HG02840 (cell line): Measurements from ENCODE around the gene RAB15.

Experiments
- ATAC-seq: cut with Tn5 transposase; IDR thresholded peaks from one replicate; pipeline ENCODE4 v1.9.1; 2021; ENCODE audit warnings: mild to moderate bottlenecking, moderate library complexity, moderate number of reproducible peaks; ENCODE audit not compliant: unreplicated experiment, low FRiP score

Gene RAB15

GRCh38 chr14:64939817-64940190 is 32.3 kb downstream of the RAB15 start:
- ATAC-seq = no peak

- ATAC-seq = no peak
Measured at GRCh38 chr14:64938972-64939816, 32.9 kb downstream of the RAB15 start.

GRCh38 chr14:64937821-64938193 is 34.3 kb downstream of the RAB15 start:
- ATAC-seq = no peak

DNA sequence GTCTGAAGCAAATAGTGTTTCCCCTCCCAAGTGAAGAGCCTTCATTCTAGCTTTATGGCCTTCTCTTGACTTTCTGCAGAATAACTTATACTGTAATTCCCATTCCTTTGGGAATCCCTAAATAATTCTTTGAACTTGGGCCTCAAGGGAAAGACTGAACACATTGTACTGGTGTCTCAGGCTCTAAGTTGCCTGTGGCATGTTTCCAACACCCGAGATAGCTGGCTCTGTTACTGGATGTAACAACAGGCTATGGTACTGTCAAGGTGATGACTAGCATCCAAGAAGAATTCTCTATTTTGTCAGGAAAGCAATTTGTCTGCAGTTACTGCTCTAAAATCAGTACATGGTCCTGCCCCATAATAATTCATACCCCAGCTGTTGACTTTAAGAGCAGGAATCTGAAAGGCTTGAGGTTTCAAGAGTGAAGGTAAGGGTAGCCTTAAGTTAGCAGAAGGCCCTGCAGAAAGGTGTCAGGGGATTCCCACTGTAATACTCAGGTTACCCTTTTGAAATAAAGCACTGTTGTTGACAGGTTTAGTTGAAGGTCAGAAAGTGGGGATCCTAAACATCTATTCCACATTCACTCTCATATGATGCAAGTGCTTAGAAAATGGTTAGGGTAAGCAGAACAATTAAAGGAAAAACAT is 34.8 kb downstream of the RAB15 start:
- no peak for ATAC-seq

GRCh38 chr14:64935508-64935907 is 36.6 kb downstream of the RAB15 start:
- no peak for ATAC-seq

- no peak for ATAC-seq
Measured at GRCh38 chr14:64934338-64934929, 37.7 kb downstream of the RAB15 start.

DNA sequence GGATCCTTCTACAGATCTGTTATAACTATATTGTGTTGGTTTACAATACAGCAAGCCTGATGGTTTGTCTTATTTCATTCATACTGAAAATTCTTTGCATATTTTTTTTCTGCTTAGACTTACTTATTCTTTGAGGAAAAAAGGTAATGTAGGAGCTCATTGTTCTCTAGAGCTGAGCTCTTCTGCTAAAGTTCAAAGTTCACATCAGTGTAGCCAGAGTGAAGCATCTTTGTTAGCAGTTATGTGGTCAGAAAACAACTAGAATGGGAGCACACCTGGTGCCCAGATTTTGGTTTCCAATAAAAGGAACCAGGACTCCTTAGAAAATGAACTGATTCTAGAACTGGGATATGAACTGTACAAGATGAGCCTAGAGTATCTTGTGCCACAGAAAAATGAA is 39.9 kb downstream of the RAB15 start:
- ATAC-seq = no peak

DNA sequence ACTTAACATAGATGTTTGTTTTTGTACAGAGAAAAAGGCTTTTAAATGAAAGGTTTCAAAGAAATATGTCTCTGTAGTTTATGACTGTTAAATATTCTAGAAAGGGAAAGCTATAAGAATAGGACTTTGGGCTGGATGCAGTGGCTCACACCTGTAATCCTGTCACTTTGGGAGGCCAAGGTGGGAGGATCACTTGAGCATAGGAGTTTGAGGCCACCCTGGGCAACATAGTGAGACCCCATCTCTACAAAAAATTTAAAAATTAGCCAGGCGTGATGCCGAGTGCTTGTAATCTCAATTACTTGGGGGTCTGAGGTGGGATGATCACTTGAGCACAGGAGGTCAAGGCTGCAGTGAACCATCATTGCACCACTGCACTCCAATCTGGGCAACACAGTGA is 41.0 kb downstream of the RAB15 start:
- no peak for ATAC-seq

DNA sequence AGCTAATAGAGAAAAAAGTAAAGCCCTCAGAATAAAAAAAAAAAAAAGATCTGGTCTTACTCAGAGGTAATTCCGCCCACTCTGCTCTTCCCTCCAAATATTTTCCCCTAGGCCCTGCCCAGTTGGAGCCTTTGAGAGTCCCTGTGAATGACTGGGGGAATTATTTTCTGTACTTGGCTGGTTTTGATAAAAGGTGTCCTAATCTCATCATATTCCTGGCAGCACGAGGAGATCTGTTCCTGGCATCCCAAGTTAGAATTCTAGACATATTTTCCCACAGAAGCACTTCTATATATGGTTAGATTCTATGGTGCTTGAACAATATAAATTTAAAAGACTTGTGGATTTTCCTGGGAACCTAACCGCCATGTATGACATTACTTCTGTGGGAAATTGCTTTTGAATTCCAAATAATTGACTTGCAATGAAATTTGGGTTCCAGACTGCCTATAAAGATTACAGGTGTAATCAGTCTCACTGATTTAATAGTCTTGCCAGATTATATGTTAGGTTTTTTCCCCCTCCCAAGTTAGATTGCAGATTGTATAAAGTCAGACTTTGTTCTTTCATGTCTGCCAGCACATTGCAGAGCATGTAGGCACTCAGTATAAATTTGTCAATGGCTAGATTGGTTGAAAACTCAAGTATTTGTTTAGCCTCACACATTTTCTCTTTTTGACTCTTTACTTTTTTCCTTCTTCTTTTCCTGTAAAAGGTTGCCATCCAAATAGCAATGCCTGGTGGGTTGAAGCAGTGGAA is 41.9 kb downstream of the RAB15 start:
- no peak for ATAC-seq

DNA sequence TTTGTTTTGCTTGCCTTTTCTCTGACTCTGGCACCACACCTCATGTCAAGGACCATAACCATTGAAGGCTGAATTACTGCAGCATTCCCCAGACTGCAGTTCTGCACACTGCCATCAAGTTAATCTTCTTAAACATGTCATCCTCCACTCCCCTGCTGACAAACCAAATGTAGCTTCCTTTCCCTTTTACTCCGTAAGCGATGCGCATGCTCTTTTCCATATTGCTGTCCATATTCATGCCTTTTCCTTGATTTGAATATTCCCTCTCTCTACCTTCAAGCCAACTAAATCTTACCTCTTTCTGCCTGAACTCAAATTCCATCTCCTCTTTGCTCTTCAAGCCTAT is 43.1 kb downstream of the RAB15 start:
- ATAC-seq = no peak

GRCh38 chr14:64928239-64929013 is 43.7 kb downstream of the RAB15 start:
- ATAC-seq = no peak

DNA sequence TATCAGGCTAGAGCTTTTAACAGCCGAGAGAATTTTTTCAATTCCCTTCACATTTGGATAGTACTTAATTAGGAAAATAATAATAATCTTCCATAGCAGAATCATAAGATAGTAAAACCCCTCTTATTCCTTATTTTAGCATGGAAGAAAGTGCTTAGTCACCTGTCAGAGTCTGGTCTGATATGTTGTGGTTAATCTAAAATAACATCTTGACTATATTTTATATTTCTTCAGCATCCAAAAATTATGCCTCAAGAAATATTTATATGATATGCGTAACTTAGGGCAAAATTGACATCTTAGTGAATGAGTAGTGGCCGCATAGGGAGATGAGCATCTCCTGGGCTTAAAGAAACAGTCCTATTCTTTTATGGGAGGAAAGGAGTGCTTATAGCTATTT is 45.1 kb downstream of the RAB15 start:
- ATAC-seq = no peak

GRCh38 chr14:64926398-64926995 is 45.6 kb downstream of the RAB15 start:
- ATAC-seq = no peak

DNA sequence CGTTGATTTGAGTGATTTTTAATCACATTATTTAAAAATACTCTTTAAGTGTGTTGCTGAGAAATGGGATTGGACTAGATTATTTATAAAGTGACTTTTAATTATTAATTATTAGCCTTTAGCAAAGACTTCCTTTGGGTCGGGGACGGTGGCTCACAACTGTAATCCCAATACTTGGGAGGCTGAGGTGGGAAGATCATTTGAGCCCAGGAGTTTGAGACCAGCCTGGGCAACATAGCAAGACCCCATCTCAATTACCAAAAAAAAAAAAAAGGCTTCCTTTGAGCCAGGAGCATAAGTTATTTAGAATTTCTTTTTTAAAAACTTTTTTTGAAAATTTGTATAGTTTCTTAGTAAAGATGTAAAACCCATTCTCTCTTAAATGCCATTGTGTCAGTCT is 49.1 kb downstream of the RAB15 start:
- ATAC-seq = no peak

DNA sequence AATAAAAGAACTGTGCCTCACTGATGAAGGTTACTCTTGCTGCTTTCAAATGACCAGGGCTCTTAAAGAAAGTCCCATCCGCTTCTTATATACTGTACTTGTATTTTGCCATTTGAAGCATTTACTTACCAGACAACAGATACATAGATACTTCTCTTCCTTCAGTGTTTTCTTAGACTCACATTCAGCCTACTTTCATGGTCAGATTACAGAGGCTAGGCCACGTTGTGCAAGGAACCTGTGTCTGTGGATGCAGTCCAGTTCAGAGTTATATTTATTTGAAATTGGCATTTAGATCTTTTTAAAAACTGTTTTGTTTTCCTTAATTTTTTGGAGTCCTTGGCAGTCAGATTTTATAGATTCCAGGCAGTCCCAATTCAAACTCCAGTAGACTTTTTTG is 51.7 kb downstream of the RAB15 start:
- no peak for ATAC-seq

DNA sequence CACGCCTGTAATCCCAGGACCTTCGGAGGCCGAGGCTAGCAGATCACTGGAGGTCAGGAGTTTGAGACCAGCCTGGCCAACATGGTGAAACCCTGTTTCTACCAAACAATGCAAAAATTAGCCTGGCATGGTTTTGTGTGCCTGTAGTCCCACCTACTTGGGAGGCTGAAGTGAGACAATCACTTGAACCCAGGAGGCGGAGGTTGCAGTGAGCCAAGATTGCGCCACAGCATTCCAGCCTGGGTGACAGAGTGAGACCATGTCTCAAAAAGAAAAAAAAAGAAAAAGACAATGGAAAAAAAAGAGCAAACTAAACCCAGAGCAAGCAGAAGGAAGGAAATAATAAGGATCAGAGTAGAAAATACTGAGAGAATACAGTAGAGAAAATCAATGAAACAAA is 52.5 kb downstream of the RAB15 start:
- no peak for ATAC-seq

DNA sequence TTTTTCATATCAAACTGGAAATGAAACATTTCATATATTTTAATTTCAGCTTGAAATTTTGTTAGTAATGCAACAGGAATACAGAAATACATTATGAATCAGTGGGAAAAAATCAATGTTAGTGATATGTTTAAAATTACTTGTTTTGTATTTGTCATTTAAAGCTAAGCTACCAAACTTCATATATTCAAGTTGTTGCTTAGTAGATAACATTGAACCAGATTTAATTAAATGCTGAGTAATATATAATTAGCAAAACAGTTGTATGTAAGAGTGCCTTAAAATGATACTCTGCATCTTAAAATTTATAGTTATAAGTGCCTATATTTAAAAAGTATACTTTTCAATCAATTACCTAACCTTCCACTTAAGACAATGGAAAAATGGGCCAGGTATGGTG is 52.9 kb downstream of the RAB15 start:
- no peak for ATAC-seq

DNA sequence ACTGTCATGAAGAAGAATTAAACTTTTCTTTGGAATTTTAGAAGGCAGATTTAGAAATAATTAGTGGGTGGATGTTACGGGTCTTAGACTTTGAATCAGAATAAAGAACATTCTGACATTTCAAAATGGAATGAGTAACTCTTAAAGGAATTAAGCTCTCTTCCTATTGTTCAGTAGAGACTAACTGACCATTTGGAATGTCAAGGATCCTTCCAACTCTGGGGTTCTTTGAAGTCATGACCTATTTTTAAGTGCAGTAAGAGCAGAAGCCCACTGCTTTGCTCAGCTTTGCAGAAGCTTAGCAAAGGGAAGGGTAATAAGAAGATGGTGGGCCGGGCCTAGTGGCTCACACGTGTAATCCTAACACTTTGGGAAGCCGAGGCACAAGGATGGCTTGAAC is 53.9 kb downstream of the RAB15 start:
- ATAC-seq = no peak

DNA sequence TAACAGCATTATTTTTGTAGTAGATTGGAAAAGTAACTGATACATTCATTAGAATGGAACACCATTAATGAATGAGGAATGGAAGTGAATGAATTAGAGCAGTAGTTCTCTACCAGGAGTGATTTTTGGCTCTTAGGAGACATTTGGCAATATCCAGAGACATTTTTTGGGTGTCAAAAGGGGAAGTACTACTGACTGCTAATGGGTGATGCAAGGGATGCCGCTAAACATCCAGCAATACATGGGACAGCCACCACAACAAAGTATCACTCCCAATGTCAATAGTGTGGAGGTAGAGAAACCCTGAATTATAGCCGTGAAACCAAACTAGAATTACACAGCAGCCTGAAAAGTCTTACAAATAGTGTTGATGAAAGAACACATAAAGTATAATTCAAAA is 56.3 kb downstream of the RAB15 start:
- ATAC-seq = no peak

DNA sequence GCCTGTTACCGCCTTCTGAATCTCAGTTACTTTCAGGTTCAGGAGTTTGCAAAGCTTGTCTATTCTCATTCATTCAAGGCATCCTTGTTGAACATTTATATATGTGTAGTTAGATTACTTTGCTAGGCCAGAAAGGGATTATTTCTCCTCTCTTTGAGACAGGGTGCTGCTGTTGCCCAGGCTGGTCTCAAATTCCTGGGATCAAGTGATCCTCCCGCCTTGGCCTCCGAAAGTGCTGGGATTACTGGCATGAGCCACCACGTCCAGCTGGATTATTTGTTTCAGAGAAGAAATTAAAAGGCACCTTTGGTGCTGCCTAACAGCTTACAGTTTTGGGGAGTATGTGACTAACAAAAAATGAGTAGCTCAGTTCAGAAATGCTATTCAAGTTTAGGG is 57.1 kb downstream of the RAB15 start:
- no peak for ATAC-seq
